AG04450 (cell line): ENCODE measurements around the gene GPR37. TPM values are rescaled to one million over a fixed set of nuclear protein-coding genes. Genes with fewer than 3 reads are reported as not detected.

Source experiments
- CTCF ChIA-PET: fragments of 300-600, 350-600 bp; formaldehyde crosslinking; extraction: SDS; loops from one replicate; lab custom pipeline; 2022; ENCODE audit warnings: antibody characterized with exemption, inconsistent platforms; lab: Charles Lee
- POLR2A ChIA-PET: fragments of 350-600 bp; formaldehyde crosslinking; extraction: SDS; loops from one replicate; lab custom pipeline; 2021; ENCODE audit warnings: antibody characterized with exemption, inconsistent platforms; lab: Yijun Ruan, JAX
- DNase-seq: peaks from one replicate; pipeline ENCODE4 v3.0.0-alpha.2; 2011; ENCODE audit warnings: low read depth, low spot score
- H3K27ac ChIP-seq: one replicate; pipeline ENCODE4 v1.5.1; 2012; ENCODE audit warnings: low read depth, low read length, control low read depth
- H3K27me3 ChIP-seq: one replicate; pipeline ENCODE4 v1.6.0; 2012; ENCODE audit warnings: low read length; ENCODE audit not compliant: control insufficient read depth, insufficient read depth
- H3K4me3 ChIP-seq: 2 replicates; pipeline ENCODE4 v1.5.1; 2011; ENCODE audit warnings: mild to moderate bottlenecking, low read depth, low read length, control low read depth
- H3K9me3 ChIP-seq: 2 replicates; pipeline ENCODE4 v1.5.1; 2012; ENCODE audit warnings: low read length; ENCODE audit not compliant: control insufficient read depth, insufficient read depth
- polyA plus RNA-seq: library from polyadenylated mRNA; depleted of rRNA; stranded (reverse); fragments of >200 nt; gene quantifications from 2 replicates; pipeline ENCODE4 v1.2.3, GENCODE V29; 2011
- TF ChIP-seq, protein P1 (sequence below): IDR thresholded peaks from 2 replicates; pipeline ENCODE4 v1.5.1; 2011; ENCODE audit warnings: low read depth, low read length, control low read depth, inconsistent platforms

The GPR37 gene
- polyA plus RNA-seq, 1 experiment: 5.5 TPM

DNA sequence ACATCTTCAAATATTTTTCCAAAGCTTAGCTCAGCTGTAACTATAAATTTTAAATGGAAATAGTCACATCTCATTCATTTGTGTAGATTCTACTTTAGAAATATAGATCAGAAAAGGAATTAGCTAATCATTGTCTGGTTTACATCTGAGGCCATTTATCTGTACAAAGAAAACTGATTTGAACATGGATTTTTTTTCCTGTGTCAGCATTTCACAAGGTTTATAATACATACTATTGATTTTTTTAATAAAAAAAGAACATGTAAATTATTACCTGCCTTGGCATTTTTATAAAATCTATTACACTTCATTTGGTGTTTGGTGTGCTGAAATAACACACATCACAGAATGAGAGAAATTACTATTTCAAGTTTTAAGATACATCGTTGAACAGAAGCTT is 3.5 kb upstream of the GPR37 start:
- POLR2A ChIA-PET: no interaction called here

DNA sequence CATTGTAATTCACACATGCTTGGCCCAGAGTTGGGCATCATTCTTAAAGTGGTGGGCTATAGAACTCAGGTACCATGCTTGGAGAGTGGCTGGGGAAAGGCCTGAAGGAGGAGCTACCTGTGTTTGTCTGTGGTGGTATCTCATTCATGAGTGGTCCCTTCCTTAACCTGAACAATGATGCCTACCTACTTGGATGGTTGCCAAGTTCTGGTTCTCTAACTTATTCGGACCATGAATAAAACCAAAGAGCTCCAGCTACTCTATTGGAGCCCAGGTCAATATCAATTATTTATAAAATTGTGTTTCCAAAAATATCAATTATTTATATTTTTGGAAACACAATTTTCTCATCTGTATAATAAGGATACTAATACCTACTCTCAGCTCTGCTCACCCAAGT is 2.9 kb upstream of the GPR37 start:
- ChIA-PET CTCF (interaction anchor here (1.0 to 6.3 kb wide), 4 partner anchors 8 to 613 kb away, joined by 3 to 81 read pairs (median 42); no protein-coding TSS in a partner anchor), POLR2A (no interaction called here)
- TF ChIP-seq, protein P1, sequence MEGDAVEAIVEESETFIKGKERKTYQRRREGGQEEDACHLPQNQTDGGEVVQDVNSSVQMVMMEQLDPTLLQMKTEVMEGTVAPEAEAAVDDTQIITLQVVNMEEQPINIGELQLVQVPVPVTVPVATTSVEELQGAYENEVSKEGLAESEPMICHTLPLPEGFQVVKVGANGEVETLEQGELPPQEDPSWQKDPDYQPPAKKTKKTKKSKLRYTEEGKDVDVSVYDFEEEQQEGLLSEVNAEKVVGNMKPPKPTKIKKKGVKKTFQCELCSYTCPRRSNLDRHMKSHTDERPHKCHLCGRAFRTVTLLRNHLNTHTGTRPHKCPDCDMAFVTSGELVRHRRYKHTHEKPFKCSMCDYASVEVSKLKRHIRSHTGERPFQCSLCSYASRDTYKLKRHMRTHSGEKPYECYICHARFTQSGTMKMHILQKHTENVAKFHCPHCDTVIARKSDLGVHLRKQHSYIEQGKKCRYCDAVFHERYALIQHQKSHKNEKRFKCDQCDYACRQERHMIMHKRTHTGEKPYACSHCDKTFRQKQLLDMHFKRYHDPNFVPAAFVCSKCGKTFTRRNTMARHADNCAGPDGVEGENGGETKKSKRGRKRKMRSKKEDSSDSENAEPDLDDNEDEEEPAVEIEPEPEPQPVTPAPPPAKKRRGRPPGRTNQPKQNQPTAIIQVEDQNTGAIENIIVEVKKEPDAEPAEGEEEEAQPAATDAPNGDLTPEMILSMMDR: no peak

More for the DNA sequence above, 3.5 kb upstream of the GPR37 start:
- Histone ChIP-seq H3K4me3 (no peak overlapping the region), H3K27ac (no peak overlapping the region), H3K27me3 (no peaks in the 10 kb centered on the region), H3K9me3 (no peaks in the 10 kb centered on the region; the same call in 1 of the 2 replicates)
- no peak for DNase-seq
- TF ChIP-seq, protein P1: no peak
- CTCF ChIA-PET: interaction anchor here (2.6 to 6.3 kb wide), 3 partner anchors 15 to 614 kb away, joined by 25 to 81 read pairs (median 59); no protein-coding TSS in a partner anchor

DNA sequence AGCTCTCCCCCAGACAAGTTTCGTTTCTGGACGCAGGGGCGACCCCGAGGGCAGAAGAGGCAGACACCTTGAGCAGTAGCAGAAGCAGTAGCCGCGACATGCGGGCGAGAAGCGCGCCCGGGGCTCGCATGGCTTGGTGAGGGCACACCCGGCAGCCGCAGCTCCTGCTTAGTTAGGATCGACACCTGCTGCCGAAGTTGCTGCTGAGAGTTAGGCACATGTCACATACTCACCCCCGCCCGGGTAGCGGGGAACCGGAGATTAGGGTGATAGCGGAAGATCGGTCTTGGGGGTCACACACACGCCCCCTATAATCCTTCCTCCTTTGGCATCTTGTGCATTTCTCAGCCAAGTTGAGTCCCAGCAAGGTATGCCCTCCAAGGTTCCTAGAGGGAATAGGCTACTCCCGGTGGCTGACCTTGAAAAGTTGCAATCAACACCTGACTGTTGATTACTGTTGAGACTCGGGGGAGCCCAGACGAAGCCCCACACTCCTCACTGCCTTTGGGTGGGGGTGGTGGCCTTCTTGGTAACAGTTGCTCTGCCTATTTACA is 668 bp downstream of the GPR37 start:
- DNase-seq: no peak
- peak overlapping the region; percentile 82 for H3K27ac ChIP-seq
- peaks cover 7% of the 10 kb centered on the region for H3K9me3 ChIP-seq
- CTCF ChIA-PET: interaction anchor here (0.7 to 6.3 kb wide), 33 partner anchors 8 to 618 kb away, joined by 3 to 81 read pairs (median 5); no protein-coding TSS in a partner anchor
- no peaks in the 10 kb centered on the region for H3K27me3 ChIP-seq
- H3K4me3 ChIP-seq: peak overlapping the region; percentile 90
- POLR2A ChIA-PET: interaction anchor here (1.4 to 2.9 kb wide), 3 partner anchors 42 to 306 kb away, joined by 4 to 16 read pairs (median 7); no protein-coding TSS in a partner anchor
- TF ChIP-seq, protein P1: no peak

More for the DNA sequence above, 2.9 kb upstream of the GPR37 start:
- Histone ChIP-seq H3K27me3 (no peaks in the 10 kb centered on the region), H3K9me3 (no peaks in the 10 kb centered on the region; the same call in 1 of the 2 replicates), H3K4me3 (no peak overlapping the region), H3K27ac (no peak overlapping the region)
- no peak for DNase-seq

DNA sequence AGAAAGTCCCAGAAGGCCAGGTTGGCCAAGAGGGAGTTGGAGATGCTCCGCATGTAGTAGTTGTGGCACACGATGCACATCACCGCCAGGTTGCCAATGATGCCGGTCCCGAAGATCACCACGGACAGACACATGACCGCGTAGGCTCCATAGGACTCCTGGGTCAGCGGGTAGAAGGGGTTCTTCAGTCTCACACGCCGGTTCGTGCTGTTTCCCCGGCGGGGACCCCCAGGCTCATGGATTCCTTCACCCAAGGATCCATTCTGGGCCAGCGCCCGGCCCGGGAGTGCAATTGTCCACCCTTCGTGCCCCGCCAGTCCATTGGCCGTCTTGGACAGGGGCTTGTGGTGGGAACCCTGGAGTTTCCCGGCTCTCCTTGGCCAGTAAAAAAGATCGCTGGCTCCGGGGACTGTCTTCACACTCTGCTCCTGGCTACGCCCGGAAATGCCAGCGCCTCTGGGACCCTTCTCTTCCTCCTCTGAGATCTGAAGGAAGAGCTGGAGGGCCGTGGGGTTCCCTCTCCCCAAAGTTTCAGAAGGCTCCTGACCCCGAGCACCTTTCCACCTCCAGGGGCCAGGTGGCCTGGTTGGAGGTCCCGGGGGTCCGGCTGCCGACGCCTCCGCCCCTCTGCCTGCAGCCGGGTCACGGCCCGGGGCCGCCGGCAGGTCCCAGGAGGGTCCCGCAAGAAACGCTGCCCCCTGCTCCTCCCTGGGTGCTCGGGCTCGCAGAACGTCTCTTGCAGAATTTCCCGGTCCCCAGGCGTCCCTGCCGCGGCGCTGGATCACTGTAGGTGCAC is 1.3 kb downstream of the GPR37 start:
- H3K9me3 ChIP-seq: peaks cover 7% of the 10 kb centered on the region
- no peak overlapping the region for H3K27ac ChIP-seq
- H3K27me3 ChIP-seq: no peaks in the 10 kb centered on the region
- CTCF ChIA-PET: interaction anchor here (0.7 to 6.3 kb wide), 3 partner anchors 21 to 609 kb away, joined by 3 to 81 read pairs (median 3); no protein-coding TSS in a partner anchor
- TF ChIP-seq, protein P1: no peak
- DNase-seq: no peak
- POLR2A ChIA-PET: interaction anchor here (1.9 to 2.9 kb wide), 2 partner anchors 41 to 306 kb away, joined by 4 to 16 read pairs; no protein-coding TSS in a partner anchor
- peak overlapping the region; percentile 90 for H3K4me3 ChIP-seq
